Uterus (tissue), 2 donors: Measurements from ENCODE around the gene TMEM229B.

Experiments
- CTCF ChIP-seq, 4 experiments: fragments of 200-600 bp in 2 of 4; fragments of 450-650 bp in 2 of 4; sonication (generic) in 2 of 4; IDR thresholded peaks; one replicate each; pipeline ENCODE4 v1.5.1; 2016 to 2019; ENCODE audit warnings: antibody characterized with exemption in 4 of 4, mild to moderate bottlenecking in 2 of 4, moderate library complexity in 1 of 4
- POLR2A ChIP-seq, 2 donors: fragments of 450-650 bp; IDR thresholded peaks; one replicate each; pipeline ENCODE4 v1.6.1; 2016; ENCODE audit warnings: antibody characterized with exemption in 2 of 2, mild to moderate bottlenecking in 1 of 2, moderate library complexity in 1 of 2

GRCh38 chr14:67526676-67527459 lies 38.3 kb upstream of the TMEM229B start:
- TF ChIP-seq CTCF (IDR thresholded peaks at IDR 0.05) = peak; percentile 39 to 59 (median 44)
- TF ChIP-seq POLR2A (IDR thresholded peaks at IDR 0.05) = no peak
